IMR-90 (cell line): ENCODE data around the gene SCFD2. TPM values are rescaled to one million over a fixed set of nuclear protein-coding genes. Genes with fewer than 3 reads are reported as not detected.

Experiments
- ATAC-seq: fragments of 200-7000 bp; cut with Tn5 transposase; 2 replicates; pipeline ENCODE4 v1.9.1; 2020; ENCODE audit warnings: low read depth, mild to moderate bottlenecking, moderate library complexity
- BruUV-seq: library from RNA; stranded (reverse); fragments of 400-500 nt; replicated peaks from 2 replicates; lab custom pipeline; 2021; lab: Mats Ljungman, UMichigan
- CTCF ChIA-PET: fragments of 300-600 bp; formaldehyde crosslinking; extraction: SDS; loops from one replicate; lab custom pipeline; 2021; ENCODE audit warnings: antibody characterized with exemption; lab: Yijun Ruan, JAX
- POLR2A ChIA-PET: fragments of 300-600 bp; sonication (Branson Sonifier 250); formaldehyde crosslinking; loops from one replicate; lab custom pipeline; 2022; ENCODE audit warnings: antibody characterized with exemption; ENCODE audit not compliant: unreplicated experiment; lab: Charles Lee
- DNase-seq: peaks from one replicate; pipeline ENCODE4 v3.0.0; 2013
- H2AFZ ChIP-seq: replicated peaks from 2 replicates; pipeline ENCODE3; 2013; ENCODE audit warnings: low read length, mild to moderate bottlenecking; ENCODE audit not compliant: poor library complexity
- H2AK5ac ChIP-seq: 2 replicates; pipeline ENCODE4 v1.6.1; 2013; ENCODE audit warnings: low read depth, low read length, inconsistent platforms
- H2AK9ac ChIP-seq: replicated peaks from 2 replicates; pipeline ENCODE3; 2013; ENCODE audit warnings: mild to moderate bottlenecking, low read depth, low read length, moderate library complexity; ENCODE audit not compliant: poor library complexity
- H2BK120ac ChIP-seq: 2 replicates; pipeline ENCODE4 v1.6.1; 2013; ENCODE audit warnings: low read depth, low read length, inconsistent platforms
- H2BK15ac ChIP-seq: 3 replicates; pipeline ENCODE4 v1.6.1; 2013; ENCODE audit warnings: low read depth, low read length, inconsistent platforms
- H2BK20ac ChIP-seq: 2 replicates; pipeline ENCODE4 v1.6.1; 2013; ENCODE audit warnings: low read depth, mild to moderate bottlenecking, inconsistent platforms, low read length, moderate library complexity
- H2BK5ac ChIP-seq: 2 replicates; pipeline ENCODE4 v1.6.1; 2013; ENCODE audit warnings: mild to moderate bottlenecking, low read depth, low read length, inconsistent platforms; ENCODE audit not compliant: poor library complexity, severe bottlenecking
- H3K14ac ChIP-seq: replicated peaks from 2 replicates; pipeline ENCODE4 v1.6.1; 2013; ENCODE audit warnings: low read depth, low read length, inconsistent platforms
- H3K18ac ChIP-seq: 2 replicates; pipeline ENCODE4 v1.6.1; 2013; ENCODE audit warnings: low read depth, low read length, control low read depth
- H3K23ac ChIP-seq: 2 replicates; pipeline ENCODE4 v1.6.1; 2013; ENCODE audit warnings: low read depth, low read length, inconsistent platforms
- H3K27ac ChIP-seq: 2 replicates; pipeline ENCODE4 v1.5.1; 2013; ENCODE audit warnings: mild to moderate bottlenecking, control low read depth, low read length; ENCODE audit not compliant: insufficient read depth
- H3K27me3 ChIP-seq: 2 replicates; pipeline ENCODE4 v1.6.1; 2013; ENCODE audit warnings: low read length; ENCODE audit not compliant: control insufficient read depth, insufficient read depth
- H3K36me3 ChIP-seq: 2 replicates; pipeline ENCODE4 v1.6.1; 2013; ENCODE audit warnings: low read length, mixed read lengths; ENCODE audit not compliant: control insufficient read depth, insufficient read depth
- H3K4ac ChIP-seq: 2 replicates; pipeline ENCODE4 v1.6.1; 2013; ENCODE audit warnings: low read depth, low read length, inconsistent platforms
- H3K4me1 ChIP-seq: 2 replicates; pipeline ENCODE4 v1.6.1; 2013; ENCODE audit warnings: low read length, mixed read lengths; ENCODE audit not compliant: control insufficient read depth, insufficient read depth
- H3K4me2 ChIP-seq: 2 replicates; pipeline ENCODE4 v1.6.1; 2013; ENCODE audit warnings: low read depth, mild to moderate bottlenecking, control low read depth, low read length, moderate library complexity
- H3K4me3 ChIP-seq: 2 replicates; pipeline ENCODE4 v1.5.1; 2013; ENCODE audit warnings: low read depth, mild to moderate bottlenecking, control low read depth, low read length, moderate library complexity; ENCODE audit not compliant: insufficient read depth
- H3K56ac ChIP-seq: 2 replicates; pipeline ENCODE4 v1.6.1; 2013; ENCODE audit warnings: low read length, inconsistent platforms; ENCODE audit not compliant: insufficient read depth; ENCODE audit errors: extremely low read depth
- H3K79me1 ChIP-seq, 2 experiments: 2 replicates each; pipeline ENCODE4 v1.6.1; 2013; ENCODE audit warnings: low read length in 2 of 2, inconsistent platforms in 1 of 2, low read depth in 1 of 2
- H3K9ac ChIP-seq: 2 replicates; pipeline ENCODE4 v1.6.1; 2013; ENCODE audit warnings: low read depth, low read length, control low read depth
- H3K9me1 ChIP-seq: 2 replicates; pipeline ENCODE4 v1.6.1; 2013; ENCODE audit warnings: low read length, inconsistent platforms; ENCODE audit not compliant: insufficient read depth
- H3K9me3 ChIP-seq: 2 replicates; pipeline ENCODE4 v1.6.1; 2013; ENCODE audit warnings: low read length; ENCODE audit not compliant: control insufficient read depth, insufficient read depth
- H4K20me1 ChIP-seq: 2 replicates; pipeline ENCODE4 v1.6.1; 2013; ENCODE audit warnings: low read length, inconsistent platforms; ENCODE audit not compliant: insufficient read depth
- H4K5ac ChIP-seq: 2 replicates; pipeline ENCODE4 v1.6.1; 2013; ENCODE audit warnings: mild to moderate bottlenecking, low read depth, low read length, control low read depth
- H4K8ac ChIP-seq, 2 experiments: 2 replicates each; pipeline ENCODE4 v1.6.1; 2013; ENCODE audit warnings: low read depth in 2 of 2, low read length in 2 of 2, control low read depth in 1 of 2, inconsistent platforms in 1 of 2
- H4K91ac ChIP-seq: 2 replicates; pipeline ENCODE4 v1.6.1; 2013; ENCODE audit warnings: low read depth, low read length, inconsistent platforms; ENCODE audit not compliant: insufficient read depth
- BHLHE40 ChIP-seq: fragments of 150-350 bp; IDR thresholded peaks from 2 replicates; pipeline ENCODE4 v1.6.1; 2016; ENCODE audit warnings: mild to moderate bottlenecking, low read depth, low read length
- FOS ChIP-seq: fragments of 150-350 bp; IDR thresholded peaks from 2 replicates; pipeline ENCODE4 v1.6.1; 2016; ENCODE audit warnings: low read depth, low read length
- MAFK ChIP-seq: IDR thresholded peaks from 2 replicates; pipeline ENCODE4 v1.6.1; 2012; ENCODE audit warnings: low read depth, low read length, improper control_type of control experiment
- MAZ ChIP-seq: IDR thresholded peaks from 2 replicates; pipeline ENCODE4 v1.6.1; 2012; ENCODE audit warnings: low read depth, mild to moderate bottlenecking, low read length, improper control_type of control experiment, moderate library complexity, borderline replicate concordance
- NFE2L2 ChIP-seq: fragments of 150-350 bp; IDR thresholded peaks from 2 replicates; pipeline ENCODE4 v1.6.1; 2016; ENCODE audit warnings: low read depth, mild to moderate bottlenecking, low read length
- POLR2A ChIP-seq: IDR thresholded peaks from 2 replicates; pipeline ENCODE4 v1.6.1; 2012; ENCODE audit warnings: mild to moderate bottlenecking, low read depth, low read length
- RCOR1 ChIP-seq: IDR thresholded peaks from 2 replicates; pipeline ENCODE4 v1.6.1; 2012; ENCODE audit warnings: mild to moderate bottlenecking, low read length, improper control_type of control experiment; ENCODE audit not compliant: insufficient replicate concordance
- RFX5 ChIP-seq: IDR thresholded peaks from 2 replicates; pipeline ENCODE4 v1.8.0; 2012; ENCODE audit warnings: low read depth, mild to moderate bottlenecking, low read length, moderate library complexity
- SMC3 ChIP-seq: fragments of 150-350 bp; IDR thresholded peaks from 2 replicates; pipeline ENCODE4 v1.6.1; 2016; ENCODE audit warnings: low read depth, mild to moderate bottlenecking, antibody characterized with exemption, low read length, moderate library complexity
- USF2 ChIP-seq: fragments of 150-350 bp; IDR thresholded peaks from 2 replicates; pipeline ENCODE4 v1.6.1; 2017; ENCODE audit warnings: mild to moderate bottlenecking, antibody characterized with exemption, low read length, low read depth
- dilution Hi-C: fragments of 300-500 bp; cut with HindIII; formaldehyde crosslinking; loops from one replicate; pipeline ENCODE4 v1.14.3; 2018; ENCODE audit warnings: low sequenced_read_pairs; ENCODE audit not compliant: unreplicated experiment
- in situ Hi-C: fragments of 300-500 bp; cut with MboI; formaldehyde crosslinking; loops from 3 replicates; pipeline ENCODE4 v1.14.3; 2019; ENCODE audit warnings: low sequenced_read_pairs, inconsistent platforms, mixed read lengths
- intact Hi-C: fragments of 100-400 bp; cut with micrococcal nuclease; formaldehyde crosslinking; loops from 2 replicates; pipeline ENCODE4 v1.10.0; 2022
- polyA plus RNA-seq, 3 experiments: library from polyadenylated mRNA; depleted of rRNA; stranded (reverse); fragments of >200 nt; gene quantifications; 2 replicates each; pipeline ENCODE4 v1.2.3, GENCODE V29; 2012; ENCODE audit warnings: low replicate concordance in 1 of 3
- total RNA-seq: library from RNA; depleted of rRNA; stranded (reverse); fragments of >200 nt; gene quantifications from 2 replicates; pipeline ENCODE4 v1.2.3, GENCODE V29; 2012

Gene SCFD2
- total and polyA plus RNA-seq, 2 of the 4 experiments (the other 2 are of a cell fraction), result 18.9 to 62.4 TPM

- H3K79me1 ChIP-seq, result peaks cover 0 to 6% of the 10 kb centered on the region in 2 experiments; a peak in 2 of 4 replicates
- H4K20me1 ChIP-seq, result no peaks in the 10 kb centered on the region
- H3K56ac ChIP-seq, result no peak overlapping the region
- in situ Hi-C loops, result no loop called here
- no peak overlapping the region for H2BK5ac ChIP-seq
- no peaks in the 10 kb centered on the region for H3K9me3 ChIP-seq
- H3K9me1 ChIP-seq, result peaks cover 8% of the 10 kb centered on the region
- no peak overlapping the region for H3K14ac ChIP-seq
- ChIA-PET POLR2A (no interaction called here), CTCF (no interaction called here)
- H2BK20ac ChIP-seq, result no peak overlapping the region
- no peak overlapping the region for H3K9ac ChIP-seq
- H3K18ac ChIP-seq, result no peak overlapping the region
- no peak overlapping the region for H4K5ac ChIP-seq
- no peak overlapping the region for H4K91ac ChIP-seq
- H3K4me3 ChIP-seq, result no peak overlapping the region
- no peak overlapping the region for H3K4ac ChIP-seq
- H2AK9ac ChIP-seq, result no peak overlapping the region
- no peak for TF ChIP-seq SMC3
- TF ChIP-seq MAZ, result no peak
- TF ChIP-seq FOS, result no peak
- no peak for TF ChIP-seq BHLHE40
- no peak for TF ChIP-seq MAFK
- no peak for TF ChIP-seq RFX5
- no peak for TF ChIP-seq USF2
- no peak for TF ChIP-seq RCOR1
- no peak for TF ChIP-seq POLR2A
- no peak for TF ChIP-seq NFE2L2
- no TSS peak for BruUV-seq
- no peak overlapping the region for H2AFZ ChIP-seq
- peaks cover 5% of the 10 kb centered on the region for H3K4me1 ChIP-seq
- no peak overlapping the region for H2BK120ac ChIP-seq
- no peak overlapping the region for H3K23ac ChIP-seq
- dilution Hi-C loops, result no loop called here
- H3K36me3 ChIP-seq, result peaks cover 6% of the 10 kb centered on the region
- ATAC-seq (peak; percentile 52; the same call in 1 of the 2 replicates), DNase-seq (no peak)
- H4K8ac ChIP-seq, result no peak overlapping the region
- no peaks in the 10 kb centered on the region for H3K27me3 ChIP-seq
- intact Hi-C loops, result no loop called here
- no peak overlapping the region for H2AK5ac ChIP-seq
- H2BK15ac ChIP-seq, result no peak overlapping the region
- no peak overlapping the region for H3K4me2 ChIP-seq
- H3K27ac ChIP-seq, result no peak overlapping the region
Observed at GRCh38 chr4:53147711-53148110, 218.2 kb downstream of the SCFD2 start.
